Stimulated activated CD4-positive, alpha-beta T cell treated with anti-CD3 and anti-CD28 coated beads, Interleukin-15, amount 100 ng/mL, for 24 hours (primary cell): Measurements from ENCODE around the gene DNAJC6.
"Not testable (repeated sequence)": the region's sequence is repeated elsewhere in the genome, so short reads cannot be mapped to it uniquely, and the experiment has no call there.

Experiments
- DNase-seq: peaks from one replicate; pipeline ENCODE4 v3.0.0-alpha.2; 2020

The DNAJC6 gene

GRCh38 chr1:65435987-65436386 is 126.6 kb downstream of the DNAJC6 start:
- DNase-seq, result no peak

- DNase-seq, result no peak
These were observed 128.3 kb downstream of the DNAJC6 start for GRCh38 chr1:65437616-65438015.

GRCh38 chr1:65440322-65440900 is 131.1 kb downstream of the DNAJC6 start:
- no peak for DNase-seq

GRCh38 chr1:65440915-65441314 is 131.6 kb downstream of the DNAJC6 start:
- DNase-seq, result no peak

- no peak for DNase-seq
These were observed 132.1 kb downstream of the DNAJC6 start for GRCh38 chr1:65441464-65441863.

- DNase-seq, result no peak
These were observed 133.1 kb downstream of the DNAJC6 start for GRCh38 chr1:65442442-65442841.

GRCh38 chr1:65443647-65444046 is 134.3 kb downstream of the DNAJC6 start:
- no peak for DNase-seq

GRCh38 chr1:65444128-65444640 is 134.8 kb downstream of the DNAJC6 start:
- no peak for DNase-seq

- DNase-seq, result no peak
These were observed 136.5 kb downstream of the DNAJC6 start for GRCh38 chr1:65445837-65446236.

GRCh38 chr1:65449214-65449823 is 140.0 kb downstream of the DNAJC6 start:
- DNase-seq, result no peak

GRCh38 chr1:65455678-65456077 is 146.3 kb downstream of the DNAJC6 start:
- DNase-seq, result not testable (repeated sequence)

GRCh38 chr1:65456481-65456880 is 147.1 kb downstream of the DNAJC6 start:
- DNase-seq, result no peak

GRCh38 chr1:65457868-65458267 is 148.5 kb downstream of the DNAJC6 start:
- DNase-seq, result no peak

- no peak for DNase-seq
These were observed 149.5 kb downstream of the DNAJC6 start for GRCh38 chr1:65458730-65459396.

GRCh38 chr1:65459397-65459768 is 150.0 kb downstream of the DNAJC6 start:
- no peak for DNase-seq
